Neural cell (in vitro differentiated cells): ENCODE measurements around the gene ZNF516. TPM values are rescaled to one million over a fixed set of nuclear protein-coding genes. Genes with fewer than 3 reads are reported as not detected.

Experiments
- H2AFZ ChIP-seq: fragments of 200-600, 300-800 bp; sonication (generic), shearing (Covaris generic); 2 replicates; pipeline ENCODE4 v1.6.0; 2014; ENCODE audit warnings: low read depth, mild to moderate bottlenecking, antibody characterized with exemption, low read length, moderate library complexity
- H3F3A ChIP-seq: fragments of 200-600 bp; shearing (Covaris generic); 2 replicates; pipeline ENCODE4 v1.6.1; 2016; ENCODE audit warnings: mild to moderate bottlenecking, moderate library complexity, mixed read lengths, antibody characterized with exemption, low read length; ENCODE audit not compliant: insufficient read depth, poor library complexity, severe bottlenecking
- H3K27ac ChIP-seq: fragments of 200-600, 300-800 bp; sonication (generic), shearing (Covaris generic); 2 replicates; pipeline ENCODE4 v1.5.1; 2014; ENCODE audit warnings: mild to moderate bottlenecking, low read length, moderate library complexity
- H3K27me3 ChIP-seq: fragments of 300-800, 200-600 bp; sonication (generic), shearing (Covaris generic); 2 replicates; pipeline ENCODE4 v1.6.0; 2014; ENCODE audit warnings: mild to moderate bottlenecking, low read depth, low read length, moderate library complexity; ENCODE audit not compliant: insufficient read depth
- H3K36me3 ChIP-seq: fragments of 300-800, 200-600 bp; sonication (generic), shearing (Covaris generic); 2 replicates; pipeline ENCODE4 v1.5.1; 2014; ENCODE audit warnings: mild to moderate bottlenecking, antibody characterized with exemption, low read length, moderate library complexity; ENCODE audit not compliant: insufficient read depth
- H3K4me2 ChIP-seq: fragments of 300-800, 200-600 bp; sonication (generic), shearing (Covaris generic); 2 replicates; pipeline ENCODE4 v1.6.0; 2014; ENCODE audit warnings: mild to moderate bottlenecking, low read length
- H3K4me3 ChIP-seq: fragments of 300-800, 200-600 bp; sonication (generic), shearing (Covaris generic); 2 replicates; pipeline ENCODE4 v1.5.1; 2014; ENCODE audit warnings: mild to moderate bottlenecking, low read length, moderate library complexity
- H3K79me2 ChIP-seq: fragments of 200-600 bp; shearing (Covaris generic); replicated peaks from 2 replicates; pipeline ENCODE4 v1.6.0; 2014; ENCODE audit warnings: mild to moderate bottlenecking, low read length, moderate library complexity; ENCODE audit not compliant: insufficient read depth
- H3K9ac ChIP-seq: fragments of 300-800, 200-600 bp; sonication (generic), shearing (Covaris generic); 2 replicates; pipeline ENCODE4 v1.6.1; 2016; ENCODE audit warnings: mild to moderate bottlenecking, low read length, mixed read lengths
- H3K9me2 ChIP-seq: fragments of 200-600 bp; shearing (Covaris generic); 2 replicates; pipeline ENCODE4 v1.6.1; 2016; ENCODE audit warnings: mild to moderate bottlenecking, low read length, mixed read lengths; ENCODE audit not compliant: insufficient read depth
- H3K9me3 ChIP-seq: fragments of 200-600, 300-800 bp; sonication (generic), shearing (Covaris generic); 2 replicates; pipeline ENCODE4 v1.6.1; 2016; ENCODE audit warnings: mild to moderate bottlenecking, mixed run types, low read length, moderate library complexity, mixed read lengths
- H4K20me1 ChIP-seq: fragments of 200-600 bp; shearing (Covaris generic); 2 replicates; pipeline ENCODE4 v1.6.1; 2016; ENCODE audit warnings: mild to moderate bottlenecking, mixed run types; ENCODE audit not compliant: insufficient read depth
- EP300 ChIP-seq: fragments of 450-650 bp; conservative IDR thresholded peaks from 2 replicates; pipeline ENCODE4 v1.6.1; 2014; ENCODE audit warnings: antibody characterized with exemption, mild to moderate bottlenecking, moderate library complexity; ENCODE audit not compliant: poor library complexity, severe bottlenecking
- EZH2 ChIP-seq: fragments of 200-600, 300-800 bp; shearing (Covaris generic), sonication (generic); IDR thresholded peaks from 2 replicates; pipeline ENCODE4 v1.6.1; 2014; ENCODE audit warnings: antibody characterized with exemption, low read length, borderline replicate concordance, mild to moderate bottlenecking; ENCODE audit not compliant: insufficient read depth, poor library complexity, severe bottlenecking
- MXI1 ChIP-seq: fragments of 450-650 bp; conservative IDR thresholded peaks from 2 replicates; pipeline ENCODE4 v1.6.1; 2014; ENCODE audit warnings: antibody characterized with exemption, mild to moderate bottlenecking; ENCODE audit not compliant: poor library complexity, severe bottlenecking
- POLR2AphosphoS5 ChIP-seq: IDR thresholded peaks from 2 replicates; pipeline ENCODE4 v1.6.1; 2012
- RAD21 ChIP-seq: fragments of 450-650 bp; conservative IDR thresholded peaks from 2 replicates; pipeline ENCODE4 v1.6.1; 2014; ENCODE audit warnings: antibody characterized with exemption, mild to moderate bottlenecking, moderate library complexity
- SMC3 ChIP-seq: fragments of 450-650 bp; conservative IDR thresholded peaks from 2 replicates; pipeline ENCODE4 v1.6.1; 2014; ENCODE audit warnings: antibody characterized with exemption, mild to moderate bottlenecking, moderate library complexity; ENCODE audit not compliant: poor library complexity
- TAF1 ChIP-seq: IDR thresholded peaks from 2 replicates; pipeline ENCODE4 v1.6.1; 2012; ENCODE audit warnings: low read depth
- polyA plus RNA-seq: library from polyadenylated mRNA; depleted of rRNA; stranded (reverse); fragments of >200 nt; gene quantifications from 2 replicates; pipeline ENCODE4 v1.2.3, GENCODE V29; 2014
- TF ChIP-seq, protein P1 (sequence below): fragments of 450-650 bp; IDR thresholded peaks from 2 replicates; pipeline ENCODE4 v1.5.1; 2014; ENCODE audit warnings: antibody characterized with exemption, mild to moderate bottlenecking, moderate library complexity; ENCODE audit not compliant: poor library complexity, severe bottlenecking
- TF ChIP-seq, protein P2 (sequence below): IDR thresholded peaks from 2 replicates; pipeline ENCODE4 v1.6.1; 2012; ENCODE audit warnings: borderline replicate concordance

Gene ZNF516
- polyA plus RNA-seq, 1 donor from 2014 or later = 11.5 TPM

DNA sequence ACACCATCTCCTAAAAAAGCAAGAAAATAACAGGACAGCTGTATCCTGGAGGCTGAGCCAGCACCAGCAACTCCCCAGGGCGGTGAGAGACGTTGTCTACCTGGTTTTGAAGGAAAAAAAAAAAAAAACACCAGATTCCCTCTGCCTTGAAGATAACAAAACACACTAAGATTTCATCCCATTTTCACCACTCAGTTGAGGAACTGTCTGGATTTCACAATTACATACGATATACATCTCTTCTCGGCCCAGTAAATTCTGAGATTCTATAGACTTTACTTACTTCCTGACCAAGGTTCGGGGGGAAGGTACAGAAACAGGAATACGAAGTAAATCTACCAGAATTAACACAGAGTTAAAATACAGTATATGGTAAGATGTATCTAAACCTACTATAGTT is 8.5 kb downstream of the ZNF516 start:
- no peak overlapping the region for H3K9ac ChIP-seq
- no peak overlapping the region for H3K4me2 ChIP-seq
- H3K9me2 ChIP-seq = no peaks in the 10 kb centered on the region
- peaks cover 90% of the 10 kb centered on the region for H3K79me2 ChIP-seq
- no peak overlapping the region for H3K27ac ChIP-seq
- H2AFZ ChIP-seq = no peak overlapping the region
- no peaks in the 10 kb centered on the region for H3K27me3 ChIP-seq
- H3K36me3 ChIP-seq = no peaks in the 10 kb centered on the region
- TF ChIP-seq TAF1 (no peak), EZH2 (no peak), MXI1 (no peak), POLR2AphosphoS5 (no peak), SMC3 (no peak), EP300 (no peak), RAD21 (no peak)
- TF ChIP-seq, protein P1, sequence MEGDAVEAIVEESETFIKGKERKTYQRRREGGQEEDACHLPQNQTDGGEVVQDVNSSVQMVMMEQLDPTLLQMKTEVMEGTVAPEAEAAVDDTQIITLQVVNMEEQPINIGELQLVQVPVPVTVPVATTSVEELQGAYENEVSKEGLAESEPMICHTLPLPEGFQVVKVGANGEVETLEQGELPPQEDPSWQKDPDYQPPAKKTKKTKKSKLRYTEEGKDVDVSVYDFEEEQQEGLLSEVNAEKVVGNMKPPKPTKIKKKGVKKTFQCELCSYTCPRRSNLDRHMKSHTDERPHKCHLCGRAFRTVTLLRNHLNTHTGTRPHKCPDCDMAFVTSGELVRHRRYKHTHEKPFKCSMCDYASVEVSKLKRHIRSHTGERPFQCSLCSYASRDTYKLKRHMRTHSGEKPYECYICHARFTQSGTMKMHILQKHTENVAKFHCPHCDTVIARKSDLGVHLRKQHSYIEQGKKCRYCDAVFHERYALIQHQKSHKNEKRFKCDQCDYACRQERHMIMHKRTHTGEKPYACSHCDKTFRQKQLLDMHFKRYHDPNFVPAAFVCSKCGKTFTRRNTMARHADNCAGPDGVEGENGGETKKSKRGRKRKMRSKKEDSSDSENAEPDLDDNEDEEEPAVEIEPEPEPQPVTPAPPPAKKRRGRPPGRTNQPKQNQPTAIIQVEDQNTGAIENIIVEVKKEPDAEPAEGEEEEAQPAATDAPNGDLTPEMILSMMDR = no peak
- TF ChIP-seq, protein P2, sequence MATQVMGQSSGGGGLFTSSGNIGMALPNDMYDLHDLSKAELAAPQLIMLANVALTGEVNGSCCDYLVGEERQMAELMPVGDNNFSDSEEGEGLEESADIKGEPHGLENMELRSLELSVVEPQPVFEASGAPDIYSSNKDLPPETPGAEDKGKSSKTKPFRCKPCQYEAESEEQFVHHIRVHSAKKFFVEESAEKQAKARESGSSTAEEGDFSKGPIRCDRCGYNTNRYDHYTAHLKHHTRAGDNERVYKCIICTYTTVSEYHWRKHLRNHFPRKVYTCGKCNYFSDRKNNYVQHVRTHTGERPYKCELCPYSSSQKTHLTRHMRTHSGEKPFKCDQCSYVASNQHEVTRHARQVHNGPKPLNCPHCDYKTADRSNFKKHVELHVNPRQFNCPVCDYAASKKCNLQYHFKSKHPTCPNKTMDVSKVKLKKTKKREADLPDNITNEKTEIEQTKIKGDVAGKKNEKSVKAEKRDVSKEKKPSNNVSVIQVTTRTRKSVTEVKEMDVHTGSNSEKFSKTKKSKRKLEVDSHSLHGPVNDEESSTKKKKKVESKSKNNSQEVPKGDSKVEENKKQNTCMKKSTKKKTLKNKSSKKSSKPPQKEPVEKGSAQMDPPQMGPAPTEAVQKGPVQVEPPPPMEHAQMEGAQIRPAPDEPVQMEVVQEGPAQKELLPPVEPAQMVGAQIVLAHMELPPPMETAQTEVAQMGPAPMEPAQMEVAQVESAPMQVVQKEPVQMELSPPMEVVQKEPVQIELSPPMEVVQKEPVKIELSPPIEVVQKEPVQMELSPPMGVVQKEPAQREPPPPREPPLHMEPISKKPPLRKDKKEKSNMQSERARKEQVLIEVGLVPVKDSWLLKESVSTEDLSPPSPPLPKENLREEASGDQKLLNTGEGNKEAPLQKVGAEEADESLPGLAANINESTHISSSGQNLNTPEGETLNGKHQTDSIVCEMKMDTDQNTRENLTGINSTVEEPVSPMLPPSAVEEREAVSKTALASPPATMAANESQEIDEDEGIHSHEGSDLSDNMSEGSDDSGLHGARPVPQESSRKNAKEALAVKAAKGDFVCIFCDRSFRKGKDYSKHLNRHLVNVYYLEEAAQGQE = no peak
- peaks cover 4% of the 10 kb centered on the region for H3F3A ChIP-seq
- no peaks in the 10 kb centered on the region for H4K20me1 ChIP-seq
- no peaks in the 10 kb centered on the region for H3K9me3 ChIP-seq
- H3K4me3 ChIP-seq = no peak overlapping the region

DNA sequence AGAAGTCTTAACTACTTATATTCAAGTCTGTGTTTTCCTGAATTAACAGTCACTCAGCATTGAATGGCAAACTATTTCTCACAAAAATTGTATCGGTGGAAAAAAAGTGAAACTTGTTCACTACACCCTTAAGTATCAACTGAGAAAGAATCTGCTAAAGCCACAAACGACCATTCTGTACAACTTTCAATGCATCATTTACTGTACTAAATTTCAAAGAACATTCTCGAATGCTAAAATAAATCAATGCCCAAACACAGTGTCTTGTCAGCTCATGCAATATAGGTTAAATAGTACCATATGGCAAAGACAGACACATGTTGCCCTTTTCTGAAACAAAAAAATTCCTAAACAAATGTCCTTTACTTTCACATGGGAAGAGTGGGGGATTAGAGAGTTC is 9.0 kb downstream of the ZNF516 start:
- no peaks in the 10 kb centered on the region for H3K9me3 ChIP-seq
- no peaks in the 10 kb centered on the region for H3K36me3 ChIP-seq
- no peaks in the 10 kb centered on the region for H3K9me2 ChIP-seq
- TF ChIP-seq RAD21 (no peak), EZH2 (no peak), TAF1 (no peak), MXI1 (no peak), SMC3 (no peak), POLR2AphosphoS5 (no peak), EP300 (no peak)
- TF ChIP-seq, protein P2 = no peak
- TF ChIP-seq, protein P1 = no peak
- no peaks in the 10 kb centered on the region for H4K20me1 ChIP-seq
- no peak overlapping the region for H2AFZ ChIP-seq
- no peak overlapping the region for H3K4me2 ChIP-seq
- H3K79me2 ChIP-seq = peaks cover 95% of the 10 kb centered on the region
- H3K27me3 ChIP-seq = no peaks in the 10 kb centered on the region
- no peak overlapping the region for H3K9ac ChIP-seq
- H3F3A ChIP-seq = peaks cover 4% of the 10 kb centered on the region
- no peak overlapping the region for H3K27ac ChIP-seq
- H3K4me3 ChIP-seq = no peak overlapping the region
